GM10266 (cell line): ENCODE results near the gene NCLN.

Experiments
- DNase-seq: peaks from one replicate; pipeline ENCODE4 v3.0.0; 2012; ENCODE audit errors: extremely low spot score
- TF ChIP-seq, protein P1 (sequence below): IDR thresholded peaks from 2 replicates; pipeline ENCODE4 v1.5.1; 2012; ENCODE audit warnings: mild to moderate bottlenecking, low read depth; ENCODE audit not compliant: control insufficient read depth, insufficient read depth; ENCODE audit errors: missing control alignments

The NCLN gene

DNA sequence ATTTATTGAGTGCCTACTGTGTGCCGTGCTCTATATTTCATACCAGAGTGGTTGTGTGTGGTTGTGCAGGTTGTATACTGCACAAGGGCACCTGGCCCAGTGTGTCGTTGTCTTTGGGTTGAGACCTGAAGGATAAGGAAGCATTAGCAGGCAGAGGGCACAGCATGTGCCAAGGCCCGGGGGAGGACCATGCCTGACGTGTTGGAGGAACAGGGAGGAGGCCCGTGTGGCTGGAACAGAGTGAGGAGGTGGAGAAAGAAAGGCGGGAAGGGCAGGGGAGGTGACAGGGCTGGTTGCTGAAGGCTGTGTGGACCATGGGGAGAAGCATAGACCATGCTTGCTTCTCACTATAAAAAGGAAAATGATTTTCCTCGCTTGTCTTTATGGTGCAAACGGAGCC lies 65.5 kb downstream of the NCLN start:
- TF ChIP-seq, protein P1, sequence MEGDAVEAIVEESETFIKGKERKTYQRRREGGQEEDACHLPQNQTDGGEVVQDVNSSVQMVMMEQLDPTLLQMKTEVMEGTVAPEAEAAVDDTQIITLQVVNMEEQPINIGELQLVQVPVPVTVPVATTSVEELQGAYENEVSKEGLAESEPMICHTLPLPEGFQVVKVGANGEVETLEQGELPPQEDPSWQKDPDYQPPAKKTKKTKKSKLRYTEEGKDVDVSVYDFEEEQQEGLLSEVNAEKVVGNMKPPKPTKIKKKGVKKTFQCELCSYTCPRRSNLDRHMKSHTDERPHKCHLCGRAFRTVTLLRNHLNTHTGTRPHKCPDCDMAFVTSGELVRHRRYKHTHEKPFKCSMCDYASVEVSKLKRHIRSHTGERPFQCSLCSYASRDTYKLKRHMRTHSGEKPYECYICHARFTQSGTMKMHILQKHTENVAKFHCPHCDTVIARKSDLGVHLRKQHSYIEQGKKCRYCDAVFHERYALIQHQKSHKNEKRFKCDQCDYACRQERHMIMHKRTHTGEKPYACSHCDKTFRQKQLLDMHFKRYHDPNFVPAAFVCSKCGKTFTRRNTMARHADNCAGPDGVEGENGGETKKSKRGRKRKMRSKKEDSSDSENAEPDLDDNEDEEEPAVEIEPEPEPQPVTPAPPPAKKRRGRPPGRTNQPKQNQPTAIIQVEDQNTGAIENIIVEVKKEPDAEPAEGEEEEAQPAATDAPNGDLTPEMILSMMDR: no peak

DNA sequence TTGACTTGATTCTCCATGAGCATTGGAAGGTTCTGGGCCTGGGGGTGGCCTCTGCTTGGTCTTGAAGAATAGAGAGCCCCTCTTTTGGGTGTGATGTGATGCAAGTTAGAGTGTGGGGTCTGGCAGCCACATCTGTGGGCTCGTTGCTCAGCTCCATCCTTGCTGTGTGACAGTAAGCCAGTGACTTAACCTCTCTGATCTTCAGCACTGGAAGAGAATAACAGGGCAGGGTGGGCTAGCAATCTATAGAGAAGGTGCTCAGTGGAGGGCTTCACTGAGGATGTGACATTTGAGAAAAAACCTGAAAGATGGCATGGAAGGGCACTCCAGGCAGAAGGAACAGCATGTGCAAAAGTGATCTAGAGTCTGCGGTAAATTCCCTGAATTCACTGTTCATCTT lies 66.9 kb downstream of the NCLN start:
- TF ChIP-seq, protein P1: no peak
- DNase-seq: no peak

More for the DNA sequence above, 65.5 kb downstream of the NCLN start:
- no peak for DNase-seq

DNA sequence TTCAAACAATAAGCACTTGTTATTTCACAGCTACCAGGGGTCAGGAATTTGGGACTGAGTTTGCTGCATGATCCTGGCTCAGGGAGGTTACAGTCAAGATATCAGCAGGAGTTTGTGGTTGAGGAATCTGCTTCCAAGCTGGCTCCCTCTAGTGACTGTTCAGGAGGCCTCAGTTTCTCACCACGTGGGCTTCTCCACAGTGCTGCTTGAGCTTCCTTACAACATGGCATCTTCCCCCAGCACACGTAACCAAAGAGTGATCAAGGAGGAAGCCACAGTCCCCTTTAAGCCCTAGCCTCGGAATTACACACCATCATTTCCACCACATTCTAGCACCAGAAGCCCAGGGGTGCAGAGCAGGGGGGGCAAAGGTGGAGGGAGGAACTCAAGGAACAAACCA lies 67.5 kb downstream of the NCLN start:
- no peak for DNase-seq

DNA sequence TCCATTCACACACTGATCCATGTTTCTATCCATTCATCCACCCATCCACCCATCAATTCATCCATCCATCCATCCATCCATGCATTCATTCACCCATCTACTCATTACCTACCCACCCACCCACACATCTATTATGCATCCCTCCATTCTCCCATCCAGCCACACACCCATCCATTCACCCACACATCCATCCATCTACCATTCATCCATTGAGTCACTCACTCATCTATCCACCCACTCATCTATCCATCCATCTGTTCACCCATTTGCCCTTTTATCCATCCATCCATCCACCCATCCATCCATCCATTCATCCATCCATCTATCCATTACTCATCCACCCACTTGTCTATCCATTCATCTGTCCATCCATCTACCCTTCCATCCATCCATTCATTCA lies 68.8 kb downstream of the NCLN start:
- DNase-seq: no peak
- TF ChIP-seq, protein P1: no peak

More for the DNA sequence above, 67.5 kb downstream of the NCLN start:
- TF ChIP-seq, protein P1: no peak

DNA sequence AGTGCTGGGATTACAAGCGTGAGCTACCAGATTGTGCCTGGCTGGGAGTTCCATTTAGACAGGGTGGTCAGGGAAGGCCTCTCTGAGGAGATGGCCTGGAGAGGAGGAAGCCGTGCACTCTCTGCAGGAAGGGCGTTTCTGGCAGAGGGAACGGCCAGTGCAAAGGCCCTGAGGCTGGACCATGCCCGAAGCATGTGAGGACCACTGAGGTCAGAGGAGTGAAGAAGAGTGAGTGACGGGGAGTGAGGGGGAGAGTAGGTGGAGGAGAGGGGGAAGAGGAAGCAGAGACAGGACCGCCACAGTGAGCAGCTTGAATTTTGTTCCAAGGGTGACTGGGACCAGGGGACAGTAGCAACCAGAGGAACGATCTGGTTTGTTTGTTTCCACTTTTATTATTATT lies 71.3 kb downstream of the NCLN start:
- TF ChIP-seq, protein P1: no peak
- DNase-seq: no peak
